CD4-positive, alpha-beta T cell treated with Interleukin-17A for 1 hour (primary cell): Measurements from ENCODE around the gene CASS4.

Experiments
- DNase-seq: peaks from one replicate; pipeline ENCODE4 v3.0.0-alpha.2; 2020

CASS4 gene

DNA sequence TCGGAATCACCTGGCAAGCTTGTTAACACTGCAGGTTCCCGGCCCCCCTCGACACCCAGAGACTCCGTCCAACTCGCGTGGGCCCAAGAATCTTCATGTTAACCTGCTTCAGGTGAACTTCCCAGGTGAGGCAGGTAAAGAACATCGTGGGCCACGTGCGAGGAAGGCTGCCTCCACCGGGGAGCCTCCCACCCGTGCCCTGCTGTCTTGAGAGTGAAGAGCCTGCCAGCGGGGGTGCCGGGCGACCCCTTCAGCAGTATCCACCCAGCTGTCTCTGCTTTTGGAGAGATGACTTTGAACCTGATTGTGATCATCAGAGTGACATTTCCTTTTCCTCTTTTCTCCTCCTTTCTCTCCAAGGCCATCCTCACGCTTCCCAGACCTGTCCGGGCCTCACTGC lies 33.5 kb downstream of the CASS4 start:
- DNase-seq = no peak

DNA sequence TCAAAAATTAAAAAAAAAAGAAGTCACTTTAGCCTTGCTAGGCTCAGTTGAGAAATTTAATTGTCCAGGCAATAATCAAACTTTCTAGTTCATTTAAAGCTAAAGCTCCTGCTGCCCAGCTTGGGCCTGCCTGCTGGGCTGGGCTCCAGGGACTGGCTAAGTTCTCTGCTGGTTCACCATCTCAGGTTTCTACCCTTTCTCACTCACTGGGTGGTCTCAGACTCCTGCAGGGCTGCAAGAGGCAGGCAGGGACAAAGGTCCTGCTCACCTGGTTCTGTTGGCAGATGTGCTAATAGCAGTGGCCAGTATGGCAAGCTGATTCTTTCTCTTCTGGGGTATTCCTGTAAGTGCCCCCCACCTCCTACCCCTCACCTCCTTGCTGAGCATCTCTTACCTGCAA lies 35.2 kb downstream of the CASS4 start:
- DNase-seq = no peak

DNA sequence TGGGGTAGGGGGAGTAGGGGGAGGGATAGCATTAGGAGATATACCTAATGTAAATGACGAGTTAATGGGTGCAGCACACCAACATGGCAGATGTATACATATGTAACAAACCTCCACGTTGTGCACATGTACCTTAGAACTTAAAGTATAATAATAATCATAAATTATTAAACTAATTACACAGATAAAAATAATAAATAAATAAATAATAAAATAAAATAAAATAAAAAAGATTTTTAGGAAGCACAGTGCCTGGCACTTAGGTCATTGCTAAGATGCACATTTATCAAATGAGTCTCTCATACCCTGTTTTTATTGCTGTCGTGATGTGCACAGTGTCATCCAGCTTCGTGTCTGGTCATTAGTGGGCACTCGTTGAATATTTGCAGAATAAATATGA lies 37.4 kb downstream of the CASS4 start:
- no peak for DNase-seq

DNA sequence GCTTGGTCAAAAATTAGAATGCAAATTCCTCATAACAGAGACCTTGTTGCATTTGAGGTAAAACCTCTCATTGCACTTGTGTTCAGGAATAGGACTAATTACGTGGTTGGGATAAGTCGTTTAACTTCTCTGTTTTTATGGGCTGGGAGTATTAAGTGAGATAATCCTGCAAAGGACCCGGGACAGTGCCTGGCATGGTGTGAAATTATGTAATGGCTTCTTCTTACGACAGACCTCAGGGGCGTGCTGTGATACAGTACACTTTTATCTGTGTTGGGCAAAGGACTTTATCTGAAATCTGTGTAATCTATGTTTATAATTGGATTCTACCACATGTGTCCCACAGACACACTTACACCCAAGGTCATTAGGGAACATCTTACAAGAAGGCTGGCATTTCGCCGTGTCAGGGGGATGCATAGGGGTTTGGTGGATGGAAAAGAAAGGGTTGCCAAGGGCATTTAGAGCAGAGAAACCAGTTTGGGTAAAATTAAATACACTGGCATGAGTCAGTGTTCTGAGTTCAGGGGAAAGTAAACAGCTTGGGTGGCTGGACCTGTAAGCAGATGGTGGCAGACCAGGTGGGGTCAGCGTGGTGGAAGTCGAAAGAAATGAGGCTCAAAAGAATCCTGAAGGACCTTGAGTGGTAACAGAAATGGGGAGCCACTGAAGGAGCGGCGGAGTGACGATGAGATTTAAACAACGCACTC lies 39.2 kb downstream of the CASS4 start:
- no peak for DNase-seq

DNA sequence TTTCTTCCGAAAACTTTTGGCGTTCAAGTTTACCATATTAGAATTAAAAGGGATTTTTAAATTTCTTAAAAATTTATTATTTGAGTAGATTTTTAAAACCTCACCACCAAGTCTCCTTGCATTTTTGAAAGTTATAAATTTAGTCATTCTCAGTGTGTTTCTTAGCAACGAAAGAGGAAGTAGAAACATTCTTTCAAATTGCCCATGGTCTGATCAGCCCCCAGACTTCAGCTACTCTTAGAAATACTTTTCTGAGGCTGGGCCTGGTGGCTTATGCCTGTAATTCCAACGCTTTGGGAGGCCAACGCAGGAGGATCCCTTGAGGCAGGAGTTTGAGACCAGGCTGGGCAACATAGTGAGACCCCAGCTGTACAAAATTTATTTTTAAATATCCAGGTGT lies 41.3 kb downstream of the CASS4 start:
- DNase-seq = no peak

DNA sequence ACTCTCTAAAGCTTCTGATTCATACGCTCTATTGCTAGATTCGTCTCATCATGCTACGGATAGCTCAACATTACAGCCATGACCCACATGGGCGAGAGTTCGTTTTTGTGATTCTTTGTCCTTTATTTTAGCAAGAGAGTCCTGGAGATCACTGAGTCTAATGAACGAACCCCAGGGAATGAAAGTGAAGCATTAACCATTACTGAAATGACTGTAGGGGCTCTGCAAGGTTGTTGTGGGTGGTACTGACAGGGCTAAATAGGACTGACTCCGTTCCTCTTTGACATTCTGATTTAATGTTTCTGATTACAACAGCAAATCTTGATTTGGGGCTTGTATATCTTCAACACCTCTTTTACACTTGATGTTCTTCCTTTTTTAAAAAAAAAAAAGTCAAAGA lies 42.7 kb downstream of the CASS4 start:
- DNase-seq = no peak

DNA sequence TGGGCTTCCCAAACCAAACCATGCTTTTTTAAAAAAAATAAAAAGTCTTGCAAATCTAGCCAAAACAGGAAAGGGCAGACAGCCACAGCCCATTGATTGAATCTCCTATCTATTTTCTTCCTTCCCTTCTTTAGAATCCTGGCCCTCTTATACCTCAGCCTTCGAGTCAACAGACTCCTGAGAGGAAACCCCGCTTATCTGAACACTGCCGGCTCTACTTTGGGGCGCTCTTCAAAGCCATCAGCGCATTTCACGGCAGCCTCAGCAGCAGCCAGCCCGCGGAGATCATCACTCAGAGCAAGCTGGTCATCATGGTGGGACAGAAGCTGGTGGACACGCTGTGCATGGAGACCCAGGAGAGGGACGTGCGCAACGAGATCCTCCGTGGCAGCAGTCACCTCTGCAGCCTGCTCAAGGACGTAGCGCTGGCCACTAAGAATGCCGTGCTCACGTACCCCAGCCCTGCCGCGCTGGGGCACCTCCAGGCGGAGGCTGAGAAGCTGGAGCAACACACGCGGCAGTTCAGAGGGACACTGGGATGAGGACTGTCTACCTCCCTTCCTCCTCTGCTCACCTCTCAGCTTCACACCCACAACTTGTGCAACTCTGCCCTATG lies 46.3 kb downstream of the CASS4 start:
- no peak for DNase-seq

DNA sequence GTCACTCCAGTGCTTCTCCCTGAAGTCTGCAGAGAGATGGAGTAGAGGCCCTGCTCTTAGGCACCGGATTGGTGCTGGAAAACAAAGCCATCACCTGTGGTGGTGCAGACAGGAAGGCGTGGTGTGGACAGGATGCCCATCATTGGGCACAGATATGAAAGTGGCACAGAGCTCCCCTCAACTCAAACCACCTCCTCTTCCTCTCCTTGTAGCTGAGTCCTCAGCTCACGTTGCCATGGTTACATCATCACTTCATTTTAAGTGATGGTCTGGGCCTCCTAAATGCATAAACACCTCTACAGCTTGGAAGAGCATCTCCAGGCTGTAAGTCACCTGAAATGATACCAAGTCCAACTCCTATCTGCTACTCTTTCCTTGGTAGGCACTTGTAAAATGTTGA lies 48.4 kb downstream of the CASS4 start:
- peak; percentile 88 for DNase-seq

DNA sequence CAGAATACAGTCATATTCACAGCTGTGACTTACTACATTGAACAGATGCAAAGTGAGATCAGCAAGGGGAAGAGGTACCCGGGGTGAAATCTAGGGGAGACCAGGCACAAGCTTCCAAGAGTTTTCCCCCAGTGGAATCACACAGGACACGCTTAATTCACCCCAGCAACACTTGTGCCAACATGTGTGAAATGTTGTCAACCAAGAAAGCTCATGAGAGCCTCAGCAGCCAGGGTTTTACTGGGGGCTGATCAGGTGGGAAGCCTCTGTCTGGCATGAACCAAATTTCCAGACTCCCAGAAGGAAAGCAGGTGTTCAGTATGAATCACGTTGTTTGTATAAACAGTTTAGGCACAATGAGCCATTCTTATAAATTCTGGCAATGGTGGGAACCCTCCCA lies 49.5 kb downstream of the CASS4 start:
- no peak for DNase-seq

DNA sequence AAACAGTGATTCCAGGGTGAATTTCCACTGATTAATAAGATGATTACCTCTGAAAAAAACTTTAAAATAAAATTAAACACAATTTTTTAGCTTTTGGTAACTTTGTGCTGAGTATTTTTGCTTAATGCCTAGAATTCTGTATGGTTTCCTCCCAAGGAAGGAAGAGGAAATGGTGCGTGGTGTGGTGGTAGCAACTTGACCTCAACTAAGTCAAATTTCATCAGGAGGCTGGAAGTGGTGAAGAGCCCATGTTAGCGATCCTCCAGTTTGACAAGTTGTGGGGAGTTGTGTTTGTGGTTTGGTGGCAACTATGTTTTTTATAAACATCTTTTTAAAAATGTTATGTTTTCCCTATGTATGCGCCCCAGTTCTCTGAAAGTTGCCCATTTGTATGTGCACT lies 51.4 kb downstream of the CASS4 start:
- peak; percentile 54 for DNase-seq

DNA sequence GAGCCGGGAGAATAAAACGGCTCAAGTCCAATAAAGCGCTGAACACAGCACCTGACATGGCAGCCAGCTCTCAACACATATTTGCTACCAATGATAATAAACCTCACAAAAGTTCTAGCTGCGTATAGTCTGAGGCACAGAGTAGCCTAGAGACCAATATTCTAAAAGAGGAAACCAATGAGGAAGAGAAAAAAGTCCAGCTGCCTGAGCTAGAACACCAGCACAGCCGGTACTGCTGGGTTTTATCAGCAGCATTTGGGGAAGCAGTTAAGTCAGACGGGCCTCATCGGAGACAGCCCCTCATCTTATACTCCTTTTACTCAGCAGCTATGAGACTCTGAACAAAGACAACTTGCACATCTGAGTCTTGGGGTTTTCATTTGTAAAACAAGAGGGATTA lies 53.9 kb downstream of the CASS4 start:
- no peak for DNase-seq

DNA sequence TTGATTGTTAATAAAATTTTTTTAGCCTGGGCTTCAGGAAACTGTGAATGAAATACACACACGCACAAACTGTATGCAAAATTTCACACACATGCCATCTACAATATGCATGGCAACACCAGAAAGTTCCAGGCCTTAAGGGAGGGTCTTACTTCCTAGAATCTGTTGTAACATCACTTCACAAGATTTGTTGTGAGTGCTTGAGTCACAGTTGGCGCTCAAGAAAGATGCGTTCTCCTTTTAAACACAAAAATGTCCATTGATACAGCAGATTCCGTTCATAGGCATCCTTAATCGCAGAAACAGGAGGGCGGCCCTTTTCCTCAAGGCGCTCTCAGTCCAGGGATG lies 55.9 kb downstream of the CASS4 start:
- no peak for DNase-seq

DNA sequence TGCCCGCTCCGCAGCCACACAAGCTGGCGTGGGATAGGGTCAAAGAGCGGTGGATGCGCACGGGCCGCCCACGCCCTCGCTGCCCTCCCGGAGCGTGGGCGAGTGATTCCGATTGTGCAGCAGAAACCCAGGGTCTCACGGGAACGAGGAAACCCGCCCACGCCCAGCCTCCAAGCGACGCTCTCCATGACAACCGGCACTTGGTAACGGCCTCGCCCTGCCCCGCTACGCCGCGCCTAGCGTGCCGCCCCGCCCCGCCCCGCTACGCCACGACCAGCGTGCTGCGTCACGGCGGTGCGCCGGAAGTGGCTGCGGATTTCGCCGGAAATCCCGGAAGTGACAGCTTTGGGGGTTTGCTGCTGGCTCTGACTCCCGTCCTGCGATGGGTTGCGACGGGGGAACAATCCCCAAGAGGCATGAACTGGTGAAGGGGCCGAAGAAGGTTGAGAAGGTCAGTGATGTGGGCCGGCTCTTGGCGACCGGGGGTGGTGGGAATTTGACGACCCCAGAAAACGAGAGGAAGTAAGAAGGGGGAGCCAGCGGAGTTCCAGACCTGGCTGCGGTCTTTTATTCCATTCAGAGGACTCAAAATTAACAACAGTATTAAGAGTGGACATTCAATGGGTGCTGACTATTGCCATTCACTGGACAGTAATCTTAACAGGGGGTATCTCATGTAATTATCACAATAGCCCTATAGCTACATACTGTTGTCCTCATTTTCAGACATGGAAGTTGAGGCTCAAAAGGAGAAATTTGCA lies 56.4 kb downstream of the CASS4 start, which contains the start of gene RTF2:
TSS of gene RTF2 (plus strand) at position 312 of the 761 bp plus-strand sequence. CDS start at position 383, 71 bp downstream.
- DNase-seq = peak; percentile 96

DNA sequence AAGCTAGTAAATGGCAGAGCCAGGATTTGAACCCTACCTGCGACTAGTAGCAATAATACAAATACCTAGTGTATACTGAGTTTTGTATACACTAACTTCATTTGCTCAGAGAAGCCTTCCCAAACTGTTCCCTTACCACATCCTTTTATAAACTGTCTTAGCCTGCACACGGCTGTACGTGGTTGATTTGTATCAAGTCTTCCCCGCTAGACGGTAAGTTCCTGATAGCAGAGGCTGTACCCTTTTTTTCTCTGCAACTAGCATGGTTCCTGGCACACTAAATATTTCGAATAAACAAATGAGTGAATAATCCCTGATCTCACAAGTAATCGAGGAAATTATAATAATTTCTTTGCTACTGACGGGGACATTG lies 57.0 kb downstream of the CASS4 start:
- no peak for DNase-seq

DNA sequence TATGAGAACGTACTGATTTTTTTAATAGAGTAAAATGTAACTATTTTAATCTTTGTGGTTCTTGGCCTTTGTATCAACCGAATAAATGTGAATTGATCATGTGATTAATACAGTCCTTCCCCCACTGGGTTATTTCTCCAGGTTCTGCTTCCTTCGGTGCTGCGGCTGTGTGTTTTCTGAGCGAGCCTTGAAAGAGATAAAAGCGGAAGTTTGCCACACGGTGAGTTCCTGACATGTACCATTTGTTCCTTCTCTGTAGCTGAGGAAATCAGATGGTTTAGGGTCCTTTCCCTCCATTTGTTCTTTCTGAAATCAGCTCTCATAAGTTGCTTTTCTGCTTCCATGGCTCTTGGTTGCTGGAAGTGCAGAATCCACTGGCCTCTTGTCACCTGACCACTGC lies 71.9 kb downstream of the CASS4 start:
- DNase-seq = peak; percentile 20

DNA sequence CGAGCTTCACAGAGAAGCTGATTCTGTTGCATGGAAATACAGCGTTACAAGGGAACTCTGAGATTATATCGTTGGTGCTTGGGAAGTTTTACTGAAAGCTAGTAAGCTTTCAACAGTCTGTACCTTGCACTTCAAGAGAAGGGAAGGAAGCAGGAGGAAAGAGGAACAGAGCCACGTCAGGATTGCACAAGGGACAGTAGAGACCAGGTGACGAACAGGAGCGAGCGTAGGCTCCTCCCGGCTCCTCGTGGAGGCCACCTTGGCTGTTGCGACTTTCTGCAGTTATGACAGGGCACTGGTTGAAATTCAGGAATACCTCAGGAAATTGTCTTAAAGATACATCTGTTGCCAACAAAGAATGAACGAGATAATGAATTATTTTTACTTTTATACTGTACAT lies 75.2 kb downstream of the CASS4 start:
- DNase-seq = no peak

DNA sequence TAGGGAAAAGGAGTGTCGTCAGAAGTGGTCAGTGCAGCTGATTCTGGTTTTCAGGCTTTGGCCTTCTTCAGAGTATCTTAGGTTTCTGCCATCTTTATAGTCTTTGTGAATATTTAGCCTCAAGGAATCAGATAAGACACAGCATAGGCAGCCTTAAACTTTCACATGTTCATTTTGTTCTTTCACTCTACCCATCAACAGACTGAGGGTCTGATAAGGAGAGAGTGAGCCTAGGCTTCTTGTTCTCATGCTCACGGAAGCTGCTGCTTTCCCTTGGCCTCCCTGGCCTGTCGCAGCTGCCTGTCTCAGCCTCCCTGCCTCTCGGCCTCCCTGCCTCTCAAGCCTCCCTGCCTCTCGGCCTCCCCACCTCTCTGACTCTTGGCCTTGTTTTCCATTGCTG lies 76.5 kb downstream of the CASS4 start:
- DNase-seq = no peak

DNA sequence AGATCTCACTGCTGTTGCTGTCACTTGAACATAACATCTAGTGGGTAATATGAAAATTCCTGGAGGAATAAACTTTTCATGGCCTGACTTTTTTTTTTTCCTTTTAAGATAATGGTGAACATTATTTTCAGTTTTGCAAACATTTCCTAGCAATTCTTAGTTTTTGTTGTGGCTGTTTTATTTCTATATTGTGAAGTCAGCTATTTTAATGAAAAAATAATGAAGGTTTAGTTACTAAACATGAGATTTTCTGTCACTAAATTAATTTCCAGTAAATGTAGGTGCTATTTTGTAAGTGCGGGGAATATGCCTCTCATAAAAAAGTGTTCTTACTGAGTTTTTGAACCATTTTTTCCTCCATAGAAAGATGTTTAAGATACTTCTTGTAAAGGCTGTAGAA lies 89.1 kb downstream of the CASS4 start:
- DNase-seq = no peak

DNA sequence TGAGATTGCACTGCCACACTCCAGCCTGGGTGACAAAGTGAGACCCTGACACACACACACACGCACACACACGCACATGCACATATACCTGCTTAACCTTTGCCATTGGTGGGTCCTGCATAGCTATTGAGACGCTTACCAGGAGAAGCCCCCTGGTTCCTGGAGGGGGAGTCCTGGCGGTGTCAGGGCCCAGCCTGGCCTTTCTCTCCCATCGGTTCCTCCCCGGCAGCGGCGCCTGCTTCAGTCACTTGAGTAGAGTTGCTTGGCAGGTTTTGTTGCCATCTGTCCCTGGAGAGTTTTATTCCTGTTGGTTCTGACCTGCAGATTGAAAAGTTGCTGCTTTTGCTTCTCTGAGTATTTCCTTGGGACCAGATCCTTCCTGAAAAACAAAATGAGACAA lies 91.9 kb downstream of the CASS4 start:
- no peak for DNase-seq

DNA sequence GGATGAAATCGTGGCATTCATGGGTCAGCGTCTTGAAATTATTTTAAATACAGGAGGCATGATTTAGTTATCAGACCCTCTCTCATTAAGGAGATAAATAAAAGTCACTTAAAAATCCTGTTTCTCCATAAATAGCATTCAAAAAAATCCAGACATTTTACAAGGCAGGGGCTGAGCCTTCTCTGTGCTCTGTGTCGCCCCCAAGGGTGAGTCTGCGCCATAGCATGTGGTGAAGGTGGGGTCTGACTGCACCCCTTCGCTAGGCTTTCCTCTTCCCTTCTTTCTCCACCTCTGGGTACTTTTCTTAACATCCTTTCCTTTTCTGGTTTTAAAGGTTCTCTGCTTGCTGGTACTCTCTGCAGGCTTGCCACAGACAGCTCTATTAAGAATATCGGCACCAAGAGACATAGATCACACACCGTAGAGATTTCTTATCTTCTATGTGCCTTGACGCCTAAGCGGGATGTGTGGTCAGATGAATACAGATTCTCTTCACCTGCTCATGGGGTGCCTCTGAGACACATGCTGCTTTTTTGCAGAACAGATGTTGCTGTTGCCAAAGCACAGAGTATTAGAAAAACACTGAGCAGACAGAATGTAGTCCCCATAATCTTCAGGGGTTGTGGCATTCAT lies 92.4 kb downstream of the CASS4 start:
- peak; percentile 10 for DNase-seq

DNA sequence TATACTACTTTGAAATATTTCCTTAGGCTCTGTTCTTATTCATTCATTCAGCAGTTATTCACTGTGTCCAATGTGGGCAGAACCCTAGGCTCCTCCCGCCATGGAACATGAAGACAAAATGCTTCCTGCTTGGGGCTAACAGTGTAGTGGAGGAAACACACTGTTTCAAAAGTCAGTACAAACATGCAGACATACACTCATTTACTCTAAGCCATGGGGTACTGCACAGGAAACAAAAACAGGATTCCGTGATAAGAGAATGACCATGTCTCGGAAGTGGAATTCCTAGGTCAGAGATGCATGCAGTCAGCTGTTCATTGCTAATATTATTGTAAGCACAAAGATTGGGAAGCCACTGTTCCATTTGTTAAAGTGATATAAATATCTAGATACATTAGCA lies 94.0 kb downstream of the CASS4 start:
- DNase-seq = no peak
